GM19397 (cell line): Measurements from ENCODE around the gene GPX1.

Experiments used
- ATAC-seq: cut with Tn5 transposase; IDR thresholded peaks from one replicate; pipeline ENCODE4 v1.9.1; 2021; ENCODE audit warnings: mild to moderate bottlenecking, moderate library complexity; ENCODE audit not compliant: unreplicated experiment

GPX1 gene

DNA sequence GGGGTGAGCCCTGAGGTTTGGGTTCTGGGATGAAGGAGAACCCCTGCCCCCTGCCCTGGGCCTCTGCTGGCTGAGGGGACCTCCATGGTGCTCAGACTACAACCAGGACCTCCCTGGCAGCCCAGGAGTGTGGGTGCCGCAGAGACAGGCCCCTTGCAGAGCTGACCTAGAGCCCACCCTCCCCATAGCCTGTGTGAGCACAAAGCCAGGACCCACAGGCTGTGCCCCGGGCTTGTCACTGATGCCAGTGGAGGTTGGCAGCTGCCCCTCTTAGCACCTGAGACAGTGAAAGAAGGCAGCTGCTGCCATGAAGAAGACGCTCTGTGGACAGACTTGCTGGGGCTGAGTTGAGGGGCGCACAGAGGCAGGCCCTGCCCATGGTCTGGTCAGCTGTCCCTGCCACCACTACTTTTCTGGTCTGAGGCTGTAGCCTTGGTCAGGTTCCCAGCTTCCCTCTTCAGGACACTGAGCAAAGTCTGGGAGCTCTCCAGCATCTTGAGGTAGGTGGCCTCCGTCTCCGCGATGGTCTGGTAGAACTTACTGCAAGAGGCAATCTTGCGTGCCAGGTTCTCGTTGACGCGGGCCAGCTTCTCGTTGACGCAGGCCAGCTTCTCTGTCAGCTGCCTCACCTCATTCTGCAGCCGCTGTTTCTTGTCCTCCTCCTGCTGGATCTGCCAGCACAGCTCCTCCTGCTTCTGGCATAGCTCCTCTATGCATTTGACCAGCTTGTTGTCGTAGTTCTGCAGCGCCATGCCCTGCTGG lies 41.3 kb downstream of the GPX1 start:
- no peak for ATAC-seq

DNA sequence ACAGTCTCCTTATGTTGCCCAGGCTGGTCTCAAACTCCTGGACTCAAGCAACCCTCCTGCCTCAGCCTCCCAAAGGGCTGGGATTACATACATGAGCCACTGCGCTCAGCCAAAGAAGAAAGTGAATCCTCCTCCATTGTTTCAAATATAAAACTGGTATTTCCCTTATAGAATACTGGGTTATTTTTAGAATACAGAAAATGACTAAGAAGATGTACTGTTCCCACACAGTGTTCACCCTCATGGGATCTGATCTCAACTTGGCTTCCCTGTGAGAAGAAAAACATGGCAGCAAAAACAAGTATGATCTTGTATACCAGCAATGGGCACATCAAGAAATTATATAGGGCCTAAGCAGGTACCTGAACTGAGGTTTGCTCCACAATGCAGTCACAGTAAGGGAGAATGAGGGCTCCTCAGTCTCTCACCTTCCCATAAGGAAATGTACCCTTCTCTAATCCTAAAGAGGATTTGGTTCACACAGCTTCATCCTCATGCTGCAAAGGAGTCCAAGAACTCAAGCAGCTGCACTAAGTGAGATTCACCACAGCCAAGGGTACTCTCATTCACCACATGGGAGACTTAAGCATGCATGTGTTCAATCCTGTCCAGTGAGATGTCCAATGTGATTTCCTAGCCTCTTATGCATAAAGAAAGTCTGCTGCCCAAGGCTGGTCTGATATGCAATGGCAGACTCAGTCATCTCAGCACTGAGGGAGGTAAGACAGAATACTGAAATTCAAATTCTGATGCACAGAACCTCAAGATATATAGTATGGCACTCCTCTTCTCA lies 44.1 kb downstream of the GPX1 start:
- no peak for ATAC-seq

DNA sequence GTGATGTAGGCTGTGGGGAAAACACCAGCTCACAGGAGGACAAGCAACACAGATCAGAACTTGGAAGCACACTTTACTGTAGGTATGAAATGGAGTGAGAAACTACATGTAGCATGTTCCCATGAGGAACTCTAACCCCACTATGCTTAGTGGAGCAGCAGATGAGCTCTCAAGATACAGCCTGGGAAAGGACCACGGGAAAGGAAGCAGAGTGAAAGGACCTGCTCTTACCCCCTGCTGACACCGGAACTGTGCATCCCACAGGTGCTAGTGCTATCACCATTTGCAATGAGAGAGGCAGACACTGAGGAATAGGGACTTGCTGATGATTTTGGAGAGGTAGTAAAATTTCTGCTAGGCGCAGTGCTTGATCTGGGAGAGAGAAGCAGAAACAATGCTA lies 46.9 kb downstream of the GPX1 start:
- no peak for ATAC-seq

DNA sequence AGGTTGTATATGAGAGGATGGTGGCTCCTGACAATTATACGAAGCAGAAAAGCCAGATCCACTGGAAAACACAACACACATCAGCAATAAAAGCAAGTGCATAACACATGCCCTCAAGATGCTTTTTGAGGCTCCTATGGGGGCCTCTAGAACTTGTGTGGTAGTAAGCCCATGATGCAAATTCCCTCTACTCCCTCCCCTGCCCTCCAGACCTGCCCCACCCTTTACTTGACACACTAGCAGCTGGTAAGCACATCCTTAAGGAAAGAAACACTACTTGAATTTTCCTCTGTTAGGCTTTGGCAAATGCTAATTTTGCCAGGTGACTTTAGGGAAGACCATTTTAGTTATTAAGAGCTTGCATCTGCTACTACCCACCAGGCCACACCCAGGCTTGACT lies 47.5 kb downstream of the GPX1 start:
- no peak for ATAC-seq
